HG03521 (cell line): ENCODE results near the gene ACSF3.

Source experiments
- ATAC-seq: cut with Tn5 transposase; IDR thresholded peaks from one replicate; pipeline ENCODE4 v1.9.1; 2021; ENCODE audit warnings: mild to moderate bottlenecking, moderate library complexity; ENCODE audit not compliant: unreplicated experiment

The ACSF3 gene

GRCh38 chr16:89094252-89094879, 714 bp downstream of the ACSF3 start:
- ATAC-seq = no peak

- no peak for ATAC-seq
These were observed 1.2 kb downstream of the ACSF3 start for GRCh38 chr16:89094880-89095258.

- ATAC-seq = no peak
These were observed 1.9 kb downstream of the ACSF3 start for GRCh38 chr16:89095491-89095951.

GRCh38 chr16:89096042-89096717, 2.5 kb downstream of the ACSF3 start:
- ATAC-seq = no peak

- no peak for ATAC-seq
These were observed 3.2 kb downstream of the ACSF3 start for GRCh38 chr16:89096768-89097391.

GRCh38 chr16:89097392-89097772, 3.7 kb downstream of the ACSF3 start:
- no peak for ATAC-seq

GRCh38 chr16:89098767-89099430, 5.2 kb downstream of the ACSF3 start:
- no peak for ATAC-seq

GRCh38 chr16:89099905-89100304, 6.3 kb downstream of the ACSF3 start:
- ATAC-seq = no peak

GRCh38 chr16:89100601-89101302, 7.1 kb downstream of the ACSF3 start:
- no peak for ATAC-seq

- no peak for ATAC-seq
These were observed 7.8 kb downstream of the ACSF3 start for GRCh38 chr16:89101303-89102040.

- ATAC-seq = no peak
These were observed 8.4 kb downstream of the ACSF3 start for GRCh38 chr16:89102041-89102471.

GRCh38 chr16:89102481-89103073, 8.9 kb downstream of the ACSF3 start:
- ATAC-seq = no peak

- no peak for ATAC-seq
These were observed 9.5 kb downstream of the ACSF3 start for GRCh38 chr16:89103156-89103555.

- no peak for ATAC-seq
These were observed 10.1 kb downstream of the ACSF3 start for GRCh38 chr16:89103781-89104180.

- ATAC-seq = no peak
These were observed 10.7 kb downstream of the ACSF3 start for GRCh38 chr16:89104303-89104702.

- ATAC-seq = no peak
These were observed 11.4 kb downstream of the ACSF3 start for GRCh38 chr16:89104930-89105571.

GRCh38 chr16:89105599-89106151, 12.0 kb downstream of the ACSF3 start:
- ATAC-seq = no peak

GRCh38 chr16:89106533-89107202, 13.0 kb downstream of the ACSF3 start:
- ATAC-seq = no peak

GRCh38 chr16:89107203-89107582, 13.5 kb downstream of the ACSF3 start:
- no peak for ATAC-seq
